Vagina (tissue), 2 donors: Measurements from ENCODE around the gene KRTAP10-8.

ENCODE experiments used
- CTCF ChIP-seq, 3 experiments: fragments of 450-650 bp in 2 of 3; fragments of 200-600 bp in 1 of 3; sonication (generic) in 1 of 3; IDR thresholded peaks; one replicate each; pipeline ENCODE4 v1.5.1; 2017 to 2019; ENCODE audit warnings: antibody characterized with exemption in 3 of 3, mild to moderate bottlenecking in 2 of 3, moderate library complexity in 2 of 3
- POLR2A ChIP-seq, 2 donors: fragments of 450-650 bp; IDR thresholded peaks; one replicate each; pipeline ENCODE4 v1.6.1; 2017; ENCODE audit warnings: antibody characterized with exemption in 2 of 2, mild to moderate bottlenecking in 2 of 2, moderate library complexity in 2 of 2
- POLR2AphosphoS5 ChIP-seq, 2 donors: sonication (generic); formaldehyde crosslinking; IDR thresholded peaks; one replicate each; pipeline ENCODE4 v1.9.0; 2017; ENCODE audit warnings: antibody characterized with exemption in 2 of 2, mild to moderate bottlenecking in 2 of 2, low read depth in 1 of 2; ENCODE audit not compliant: insufficient read depth in 1 of 2

- TF ChIP-seq POLR2A (IDR thresholded peaks at IDR 0.05) (no peak), CTCF (IDR thresholded peaks at IDR 0.05) (no peak), POLR2AphosphoS5 (IDR thresholded peaks at IDR 0.05; ENCODE audit: insufficient read depth in 1 of 2, low read depth in 1 of 2) (no peak)
Measured at GRCh38 chr21:44648557-44649311, 36.9 kb downstream of the KRTAP10-8 start.
